NCI-H187 (cell line): ENCODE data around the gene UBE2H.
"Not testable (repeated sequence)": the region's sequence is repeated elsewhere in the genome, so short reads cannot be mapped to it uniquely, and the experiment has no call there.

Experiments
- DNase-seq, 2 experiments: peaks; one replicate each; lab custom pipeline; 2025; lab: John Stamatoyannopoulos, UW

Gene UBE2H

GRCh38 chr7:129821476-129821875 lies 131.3 kb downstream of the UBE2H start:
- no peak for DNase-seq

GRCh38 chr7:129816742-129817141 lies 136.0 kb downstream of the UBE2H start:
- DNase-seq = no peak

GRCh38 chr7:129807863-129808262 lies 144.9 kb downstream of the UBE2H start:
- DNase-seq = no peak

GRCh38 chr7:129804890-129805719 lies 147.7 kb downstream of the UBE2H start:
- DNase-seq = no peak

- DNase-seq = no peak
These were observed 148.5 kb downstream of the UBE2H start for GRCh38 chr7:129804111-129804889.

GRCh38 chr7:129803546-129804081 lies 149.1 kb downstream of the UBE2H start:
- no peak for DNase-seq

GRCh38 chr7:129801882-129802281 lies 150.9 kb downstream of the UBE2H start:
- DNase-seq = peak; percentile 25 to 54

- no peak for DNase-seq
These were observed 151.9 kb downstream of the UBE2H start for GRCh38 chr7:129800901-129801300.

- DNase-seq = no peak
These were observed 153.3 kb downstream of the UBE2H start for GRCh38 chr7:129799350-129799955.

GRCh38 chr7:129798616-129799349 lies 154.0 kb downstream of the UBE2H start:
- no peak for DNase-seq

GRCh38 chr7:129797214-129797789 lies 155.5 kb downstream of the UBE2H start:
- no peak for DNase-seq

GRCh38 chr7:129796186-129796775 lies 156.5 kb downstream of the UBE2H start:
- no peak for DNase-seq

GRCh38 chr7:129794461-129794860 lies 158.3 kb downstream of the UBE2H start:
- not testable (repeated sequence) for DNase-seq

- DNase-seq = no peak
These were observed 159.1 kb downstream of the UBE2H start for GRCh38 chr7:129793506-129794310.

GRCh38 chr7:129792721-129793120 lies 160.0 kb downstream of the UBE2H start:
- no peak for DNase-seq

- DNase-seq = no peak
These were observed 162.6 kb downstream of the UBE2H start for GRCh38 chr7:129790136-129790535.

GRCh38 chr7:129789652-129790051 lies 163.1 kb downstream of the UBE2H start:
- no peak for DNase-seq

- DNase-seq = no peak
These were observed 163.8 kb downstream of the UBE2H start for GRCh38 chr7:129789000-129789399.

GRCh38 chr7:129786825-129787563 lies 165.8 kb downstream of the UBE2H start:
- DNase-seq = no peak
